SK-MEL-5 (cell line): ENCODE measurements around the gene TSC22D3. TPM values are rescaled to one million over a fixed set of nuclear protein-coding genes. Genes with fewer than 3 reads are reported as not detected.

Source experiments
- DNase-seq: peaks from one replicate; pipeline ENCODE4 v3.0.0-alpha.2; 2016; ENCODE audit warnings: low read depth, low spot score
- in situ Hi-C: cut with HindIII; loops from 2 replicates; pipeline ENCODE4 v1.10.0; 2016; ENCODE audit warnings: low sequenced_read_pairs, high pct_unique_total_duplicates, low pct_unique_long_range_greater_than_20kb
- total RNA-seq: library from RNA; depleted of rRNA; stranded (reverse); fragments of >200 nt; shearing (Covaris generic); gene quantifications from 2 replicates; pipeline ENCODE4 v1.2.3, GENCODE V29; 2014

Gene TSC22D3
- total RNA-seq, 1 experiment from 2014 or later = 24.9 TPM

DNA sequence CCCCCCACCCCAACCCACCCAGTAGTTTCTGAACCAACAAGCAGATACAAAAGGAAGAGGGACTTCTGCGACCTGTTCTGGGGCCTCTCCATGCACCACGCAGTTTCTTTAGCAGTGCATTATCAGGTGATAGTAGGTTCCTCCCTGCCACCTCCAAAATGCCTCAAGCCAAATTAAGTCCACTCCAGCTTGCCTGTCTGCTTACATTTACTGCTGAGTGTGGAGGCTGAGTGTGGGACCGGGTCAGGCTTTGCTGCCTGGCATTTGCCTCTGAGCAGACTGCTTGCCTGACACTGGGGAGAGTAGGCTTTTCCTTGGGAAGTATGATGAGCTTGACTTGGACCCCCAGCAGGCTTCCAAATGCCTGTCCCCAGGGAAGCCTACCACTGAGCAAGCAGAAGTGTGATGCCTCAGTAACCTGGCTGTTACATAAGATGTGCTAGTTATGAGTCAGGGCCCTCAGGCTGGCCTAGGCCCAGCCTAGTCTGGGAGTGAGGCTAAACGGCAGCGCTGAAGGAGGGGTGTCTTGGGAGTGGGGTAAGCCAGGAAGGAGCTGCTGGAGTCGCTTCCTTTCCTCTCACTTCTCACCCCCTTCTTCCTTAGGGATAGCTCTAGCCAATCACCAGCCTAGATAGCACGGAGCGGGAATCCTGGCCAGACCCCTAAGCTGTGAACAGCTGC, 9.0 kb downstream of the TSC22D3 start:
- in situ Hi-C loops = no loop called here
- no peak for DNase-seq

DNA sequence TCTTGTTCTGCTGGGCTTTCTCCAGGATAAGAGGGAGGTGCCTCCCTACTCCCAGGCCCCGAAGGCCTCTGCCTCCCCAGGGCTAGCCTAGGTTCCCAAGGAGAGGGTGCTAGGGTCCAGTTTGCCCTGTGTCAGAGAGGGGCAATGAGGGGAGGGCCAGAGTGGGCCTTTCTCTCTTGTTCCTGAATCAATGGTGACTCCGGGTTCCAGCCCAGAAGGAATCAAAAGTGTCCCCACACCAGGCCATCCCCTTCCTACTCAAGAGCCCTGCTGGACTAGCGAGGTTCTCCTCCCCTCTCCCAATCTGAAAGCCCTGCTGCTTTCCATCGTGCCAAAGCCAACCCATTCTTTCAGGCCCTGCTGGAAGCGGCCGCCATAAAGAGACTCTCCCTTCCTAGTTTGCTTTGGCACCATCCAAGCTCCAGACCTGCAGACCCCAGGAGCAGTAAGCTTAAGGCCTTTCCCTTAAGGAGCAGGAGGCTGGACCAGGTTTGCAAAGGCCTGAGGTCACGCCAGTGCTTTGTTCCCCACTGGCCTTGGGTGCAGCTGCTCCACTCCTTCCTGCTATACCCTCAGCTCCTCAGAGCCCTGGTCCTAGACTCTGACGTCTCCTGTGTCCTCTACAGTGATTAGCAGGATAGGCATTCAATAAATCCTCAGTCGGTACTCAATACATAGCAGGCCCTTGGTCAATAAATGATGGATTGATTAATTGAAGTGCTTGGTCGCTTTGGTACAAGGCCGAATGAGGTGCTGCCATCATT, 10.6 kb downstream of the TSC22D3 start:
- in situ Hi-C loops = no loop called here
- DNase-seq = no peak

DNA sequence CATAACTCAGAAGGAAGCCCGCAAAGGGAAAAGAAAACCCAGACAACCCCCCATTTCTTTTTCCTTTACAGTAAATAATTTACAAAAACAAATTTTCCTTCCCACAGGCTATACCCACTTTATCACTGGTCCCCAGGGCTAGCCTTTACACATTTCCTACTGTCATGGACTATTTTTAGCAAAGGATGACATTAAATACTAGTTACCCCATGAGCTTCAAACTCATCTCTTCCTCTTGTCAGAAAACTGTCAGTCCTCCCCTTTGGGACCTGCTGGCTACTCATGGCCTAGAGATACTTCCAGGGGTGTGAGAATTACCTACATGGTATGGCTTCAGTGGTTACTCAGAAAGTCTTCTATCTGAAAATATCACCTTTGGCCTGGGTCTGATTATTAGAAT, 11.9 kb downstream of the TSC22D3 start:
- in situ Hi-C loops = no loop called here

DNA sequence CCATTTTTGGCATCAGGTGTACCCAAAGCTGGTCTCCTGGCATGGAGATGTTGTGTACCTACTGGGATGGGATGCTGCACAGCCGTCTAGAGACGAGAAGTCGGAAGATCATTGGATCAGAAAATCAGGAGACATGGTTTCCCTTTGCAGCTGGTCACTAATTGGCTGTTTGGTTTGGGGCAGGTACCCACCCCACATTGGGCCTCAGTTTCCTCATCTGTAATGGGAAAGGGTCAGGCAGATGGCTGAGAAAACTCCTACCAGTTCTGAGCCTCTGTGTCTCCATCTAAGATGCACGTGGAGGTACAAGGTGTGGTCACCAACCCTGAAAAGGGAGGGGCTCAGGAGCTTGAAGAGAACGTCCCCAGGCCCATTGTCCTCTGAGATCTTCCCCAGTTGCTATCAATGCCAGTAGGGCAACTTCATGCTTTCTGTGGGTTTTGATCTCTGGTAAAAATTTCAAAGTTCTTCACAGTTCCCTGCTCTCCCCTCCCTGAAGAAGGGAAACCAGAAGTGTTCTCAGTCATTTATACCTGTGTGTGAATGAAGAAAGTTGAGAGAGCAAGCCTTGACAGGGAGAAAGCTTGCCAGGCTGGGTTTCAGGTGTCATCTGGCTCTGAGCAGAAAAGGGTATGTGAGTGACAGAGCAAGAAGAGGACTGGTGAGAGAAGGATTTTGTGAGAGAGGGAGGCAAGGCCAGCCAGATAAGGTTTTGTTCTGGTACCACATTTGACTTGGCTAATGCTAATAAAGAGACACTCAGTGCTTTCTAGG, 15.1 kb downstream of the TSC22D3 start:
- in situ Hi-C loops = no loop called here

More for the DNA sequence above, 11.9 kb downstream of the TSC22D3 start:
- DNase-seq = no peak

DNA sequence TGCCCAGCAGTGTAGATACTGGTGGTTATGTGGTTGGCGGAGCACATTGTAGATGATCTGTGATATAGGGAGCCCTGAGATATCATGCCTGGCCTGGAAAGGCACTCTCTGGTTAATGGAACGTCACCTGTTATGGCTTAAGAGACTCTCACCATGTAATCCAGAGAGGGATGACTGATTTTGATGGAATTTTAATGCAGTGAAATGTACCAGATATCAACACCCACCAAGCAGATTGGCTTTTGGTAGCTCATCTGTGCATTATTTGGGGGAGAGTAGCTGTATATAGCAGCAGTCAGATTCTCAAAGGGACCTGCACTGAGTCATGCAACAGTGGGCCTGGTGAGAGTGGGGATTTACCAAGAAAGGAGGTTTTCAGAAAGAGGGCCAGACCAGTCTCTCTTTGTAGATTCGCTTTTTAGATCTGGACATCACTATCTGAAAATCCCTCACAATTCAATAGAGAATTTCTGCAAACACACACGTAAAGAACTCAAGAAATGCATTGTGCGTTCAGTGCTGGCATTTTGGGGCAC, 17.3 kb downstream of the TSC22D3 start:
- in situ Hi-C loops = no loop called here

More for the DNA sequence above, 15.1 kb downstream of the TSC22D3 start:
- DNase-seq = no peak

DNA sequence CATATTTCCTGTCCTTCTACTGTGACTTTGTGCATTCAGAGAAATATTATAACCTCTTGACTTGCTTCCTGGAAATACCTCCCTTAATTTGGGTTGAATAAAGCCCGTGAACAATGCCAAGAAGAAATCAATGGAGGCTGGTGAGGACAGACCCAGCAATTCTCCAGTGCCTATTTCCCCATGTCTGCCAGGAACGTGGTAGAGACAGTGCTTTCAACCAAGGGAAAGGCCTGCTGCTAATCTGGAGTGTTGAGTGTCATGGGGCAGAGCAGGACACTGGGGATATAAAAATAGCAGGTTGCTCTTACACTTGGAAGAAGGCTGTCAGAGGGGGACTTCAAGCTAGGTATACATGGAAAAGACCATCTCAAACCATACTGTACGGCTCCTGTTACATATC, 19.9 kb downstream of the TSC22D3 start:
- in situ Hi-C loops = no loop called here
- no peak for DNase-seq

More for the DNA sequence above, 17.3 kb downstream of the TSC22D3 start:
- no peak for DNase-seq

DNA sequence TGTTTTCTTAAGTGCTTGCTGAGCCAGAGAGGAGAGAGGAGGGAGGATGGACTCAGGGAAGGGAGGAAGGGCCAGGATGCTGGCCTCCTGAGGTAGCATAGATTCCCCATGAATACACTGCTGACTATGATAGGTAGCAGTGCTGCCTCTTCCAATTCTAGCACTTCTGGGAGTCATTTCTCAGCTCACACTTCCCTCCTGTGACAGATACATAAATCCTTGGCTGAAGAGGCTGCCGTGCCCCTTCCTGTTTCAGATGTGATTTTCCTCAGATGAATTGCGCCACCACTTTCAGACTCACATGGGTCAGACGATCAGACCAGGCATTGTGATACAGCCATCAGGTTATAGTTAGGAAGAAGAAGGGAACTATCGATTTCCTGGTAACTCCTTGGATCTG, 22.4 kb downstream of the TSC22D3 start:
- DNase-seq = no peak
- in situ Hi-C loops = no loop called here

DNA sequence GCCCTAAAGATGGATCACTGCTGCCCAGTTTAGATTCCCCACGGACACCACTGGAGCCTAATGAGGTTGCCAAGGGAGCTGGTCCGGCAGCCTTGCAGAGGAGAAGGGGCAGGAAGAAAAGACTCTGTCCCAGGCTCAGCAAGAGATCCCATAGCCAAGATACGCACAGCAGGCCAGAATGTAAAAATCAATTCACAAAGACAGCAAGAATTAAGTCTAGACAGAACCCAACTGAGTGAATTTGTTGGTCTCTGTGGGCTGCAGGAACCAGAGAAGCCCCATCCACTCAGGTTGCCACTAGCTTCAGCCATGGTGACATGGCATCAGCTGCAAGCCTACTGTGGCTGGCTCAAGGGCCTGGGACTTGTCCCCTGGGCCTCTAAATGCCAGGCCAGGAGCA, 22.9 kb downstream of the TSC22D3 start:
- in situ Hi-C loops = no loop called here
- DNase-seq = no peak

DNA sequence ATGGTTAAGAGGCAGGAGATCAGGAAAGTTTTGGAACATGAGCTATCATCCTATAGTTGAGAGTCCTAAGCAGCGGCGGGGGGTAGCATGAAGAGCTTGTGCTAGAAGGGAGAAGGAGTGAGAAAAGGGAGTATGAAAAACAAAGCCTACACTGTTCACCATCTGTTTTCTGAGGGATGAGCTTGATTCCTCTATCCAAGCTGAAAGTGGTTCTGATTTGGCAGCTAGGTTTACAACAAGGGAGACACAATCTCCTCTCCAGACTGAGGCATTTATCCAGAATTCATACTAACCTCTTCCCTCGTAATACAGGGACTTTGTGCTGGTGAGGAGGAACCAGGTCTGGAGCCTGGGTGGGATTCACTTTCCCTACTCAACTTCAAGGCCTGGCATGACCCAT, 23.5 kb downstream of the TSC22D3 start:
- in situ Hi-C loops = no loop called here

DNA sequence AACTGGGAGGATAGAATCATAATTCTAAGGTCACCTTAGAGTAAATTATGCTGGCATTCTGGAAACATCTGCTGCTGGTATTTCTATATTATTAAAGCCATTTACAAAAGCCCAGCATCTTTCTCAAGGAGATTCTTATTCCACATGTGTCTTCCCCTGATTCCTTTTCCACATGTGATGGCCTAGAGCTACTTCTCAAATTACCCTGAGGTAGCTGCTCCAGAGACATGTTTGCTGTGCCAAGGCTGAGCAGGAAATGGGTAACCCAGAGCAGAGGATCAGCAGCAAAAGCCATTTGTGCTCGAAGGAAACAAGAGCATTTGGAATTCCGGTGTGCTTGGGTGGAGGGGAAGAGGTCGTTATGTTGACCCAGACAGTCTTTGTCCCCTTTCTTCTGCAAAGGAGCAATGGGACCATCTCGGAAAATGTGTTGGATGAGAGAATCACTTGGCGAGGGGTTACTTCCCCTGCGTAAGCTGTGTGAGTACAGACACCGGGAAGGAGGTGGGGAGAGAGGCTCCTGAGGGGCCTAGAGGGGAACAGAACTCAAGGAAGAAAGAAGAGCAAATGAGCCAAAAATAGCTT, 24.6 kb downstream of the TSC22D3 start:
- in situ Hi-C loops = no loop called here
- DNase-seq = no peak

More for the DNA sequence above, 23.5 kb downstream of the TSC22D3 start:
- DNase-seq = no peak

DNA sequence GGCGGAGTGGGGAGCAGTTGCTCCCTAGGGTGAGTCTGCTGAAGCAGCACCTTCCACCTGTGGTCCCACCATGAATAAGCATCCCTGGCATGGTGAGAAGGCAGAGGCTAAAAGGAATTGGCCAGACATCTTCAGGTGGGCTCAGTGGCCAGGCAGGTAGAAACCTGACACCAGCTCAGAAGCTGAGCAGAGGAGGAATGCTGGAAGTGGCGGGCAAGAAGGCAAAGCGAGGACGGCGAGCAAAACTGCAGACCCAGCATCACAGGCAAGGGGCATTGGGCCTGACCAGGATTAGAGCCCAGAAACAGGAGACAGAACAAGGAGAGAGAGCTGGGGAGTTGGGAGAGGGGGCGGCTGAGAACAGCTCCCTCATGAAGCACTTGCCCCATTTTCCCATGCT, 25.3 kb downstream of the TSC22D3 start:
- no peak for DNase-seq
- in situ Hi-C loops = no loop called here

DNA sequence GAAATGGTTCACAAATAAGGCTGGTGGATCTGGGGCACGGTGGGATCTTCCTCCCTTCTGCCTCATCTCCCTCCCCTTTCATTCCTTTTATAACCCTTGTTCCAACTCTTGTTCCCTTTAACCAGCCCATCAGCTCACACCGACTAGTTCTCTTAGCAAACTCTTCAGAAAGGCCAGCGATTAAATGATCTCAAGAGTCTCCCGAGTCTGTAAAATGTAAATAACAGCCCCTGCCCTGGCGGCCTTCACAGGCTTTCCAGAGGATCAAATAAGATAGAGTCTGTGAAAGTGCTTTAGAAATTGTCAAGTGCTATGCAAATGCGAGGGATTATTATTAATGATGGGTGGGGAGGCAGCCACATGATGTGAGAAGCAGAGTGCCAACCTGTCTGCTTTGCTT, 27.1 kb downstream of the TSC22D3 start:
- DNase-seq = no peak
- in situ Hi-C loops = no loop called here

DNA sequence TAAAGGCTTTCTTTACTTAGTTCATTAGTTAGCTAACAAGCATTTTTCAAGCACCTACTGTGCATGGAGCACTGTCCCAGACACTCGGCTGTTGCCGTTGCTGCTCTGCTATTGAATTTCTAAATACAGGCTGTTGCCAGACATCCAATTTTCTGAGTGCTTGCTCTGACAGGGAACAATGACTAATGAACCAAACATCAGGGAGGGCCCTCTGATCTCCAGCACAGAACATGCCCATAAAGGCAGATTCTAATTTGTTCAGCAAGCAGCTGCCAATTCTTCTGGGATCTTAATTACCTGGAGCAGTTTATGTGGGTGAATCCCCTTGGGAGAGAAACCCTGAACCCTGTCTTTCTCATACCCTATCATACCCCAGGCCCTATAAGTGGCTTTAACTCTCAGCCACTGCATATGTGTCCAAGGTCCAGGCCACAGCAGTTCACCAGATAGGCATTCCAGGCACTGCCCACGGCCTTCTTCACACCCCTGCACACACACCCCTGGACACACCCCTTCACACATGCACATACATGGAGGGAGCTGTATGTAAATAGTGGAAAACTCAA, 27.9 kb downstream of the TSC22D3 start:
- no peak for DNase-seq

DNA sequence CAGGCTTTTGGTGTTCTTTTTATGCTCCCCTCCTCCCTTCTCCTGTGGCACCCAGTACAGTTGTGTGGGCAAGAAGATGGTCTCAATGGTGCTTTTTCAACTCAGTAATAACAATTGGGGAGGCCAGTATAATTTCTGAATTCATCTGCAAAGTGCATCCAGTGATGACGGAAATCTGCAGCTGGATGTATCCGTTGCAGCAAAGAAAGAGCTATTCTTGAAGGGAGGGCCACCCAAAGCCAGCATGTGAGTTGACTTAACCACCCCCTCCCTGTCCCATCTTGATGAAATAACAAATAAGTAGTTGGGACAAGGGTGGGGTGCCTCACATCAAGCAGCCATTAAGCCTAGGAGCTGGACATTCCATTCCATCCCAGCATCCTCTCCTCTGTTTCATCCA, 30.7 kb downstream of the TSC22D3 start:
- DNase-seq = no peak
- in situ Hi-C loops = no loop called here

More for the DNA sequence above, 27.9 kb downstream of the TSC22D3 start:
- in situ Hi-C loops = no loop called here

DNA sequence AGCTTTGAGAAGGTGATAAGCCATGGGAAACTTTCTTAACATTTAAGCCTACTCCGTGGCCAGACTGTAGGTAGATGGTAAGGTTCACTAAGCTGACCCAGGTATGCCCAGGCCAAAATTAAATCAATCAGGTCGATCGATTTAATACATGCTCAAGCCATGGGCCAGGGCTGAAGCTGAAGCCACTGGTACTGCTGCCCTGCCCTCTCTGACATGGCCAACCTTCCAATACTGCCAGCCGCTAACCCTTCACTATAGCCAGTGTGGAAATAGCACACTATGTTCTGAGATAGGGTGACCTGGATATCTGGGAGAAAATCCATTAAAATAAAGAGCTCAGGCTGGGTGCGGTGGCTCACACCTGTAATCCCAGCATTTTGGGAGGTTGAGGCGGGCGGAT, 31.6 kb downstream of the TSC22D3 start:
- in situ Hi-C loops = no loop called here
- DNase-seq = no peak

DNA sequence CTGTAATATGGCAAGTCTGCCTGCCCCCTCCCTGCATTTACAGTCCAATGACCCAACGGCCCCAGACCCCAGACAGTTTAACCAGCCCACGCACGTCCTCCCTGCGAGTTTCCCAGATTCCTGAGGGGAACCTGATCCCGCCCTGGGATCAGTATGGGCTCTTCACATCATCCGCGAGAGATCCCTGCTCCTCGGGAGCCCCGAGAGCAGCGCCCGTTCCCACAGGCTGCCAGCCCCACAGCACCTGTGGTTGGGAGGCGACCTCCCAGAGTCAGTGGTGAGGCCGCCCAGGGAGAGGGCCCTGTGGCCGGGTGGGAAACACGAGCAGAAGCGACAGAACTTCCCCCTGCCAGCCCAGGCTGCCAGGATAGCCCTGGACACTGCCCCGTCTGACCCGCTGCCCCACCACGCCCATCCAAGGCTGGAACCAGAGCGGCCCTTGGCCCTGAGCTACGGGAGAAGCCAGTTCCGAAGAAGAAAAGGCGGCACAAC, 32.8 kb downstream of the TSC22D3 start:
- DNase-seq = no peak
- in situ Hi-C loops = no loop called here

DNA sequence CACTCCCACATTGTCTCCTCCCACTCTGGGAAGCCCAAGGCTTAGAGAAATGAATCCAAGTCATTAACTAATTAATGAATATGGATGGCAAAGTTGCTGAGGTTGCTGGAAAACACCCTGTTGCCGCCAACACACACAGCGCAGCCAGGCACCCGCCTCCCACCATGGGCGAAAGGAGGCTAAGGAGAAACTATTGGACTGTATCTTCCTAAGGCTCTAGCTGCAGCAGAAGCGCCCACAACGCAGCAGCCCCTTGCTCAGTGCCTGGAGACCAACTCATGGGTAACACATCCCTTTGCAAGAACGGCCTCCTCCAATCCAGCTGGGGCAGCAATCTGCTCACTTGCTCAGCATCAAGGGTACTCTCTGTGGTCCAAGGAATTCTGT, 34.2 kb downstream of the TSC22D3 start:
- DNase-seq = no peak
- in situ Hi-C loops = no loop called here
